GM18951 (cell line): ENCODE results near the gene MCHR2.

ENCODE experiments used
- POLR2A ChIP-seq: IDR thresholded peaks from 4 replicates; pipeline ENCODE4 v1.6.1; 2011; ENCODE audit warnings: mild to moderate bottlenecking; ENCODE audit not compliant: insufficient read length, insufficient read depth; ENCODE audit errors: extremely low read depth
- in situ Hi-C: fragments of 300-500 bp; cut with MboI; formaldehyde crosslinking; loops from one replicate; pipeline ENCODE4 v1.12.0; 2022; ENCODE audit warnings: low sequenced_read_pairs, mixed read lengths, inconsistent platforms; ENCODE audit not compliant: unreplicated experiment

MCHR2 gene

GRCh38 chr6:99885051-99885450, 109.0 kb downstream of the MCHR2 start:
- in situ Hi-C loops, result loop anchor here (25.0 kb wide), 1 partner anchor 577 kb away; the partner anchor contains the start of gene SIM1
- no peak for TF ChIP-seq POLR2A

- TF ChIP-seq POLR2A, result no peak
- in situ Hi-C loops, result loop anchor here (25.0 kb wide), 1 partner anchor 580 kb away; the partner anchor contains the start of gene SIM1
These were observed 111.8 kb downstream of the MCHR2 start for GRCh38 chr6:99882128-99882702.

- TF ChIP-seq POLR2A, result no peak
- in situ Hi-C loops, result loop anchor here (25.0 kb wide), 1 partner anchor 583 kb away; the partner anchor contains the start of gene SIM1
These were observed 114.6 kb downstream of the MCHR2 start for GRCh38 chr6:99879431-99879830.

GRCh38 chr6:99875068-99875467, 119.0 kb downstream of the MCHR2 start:
- TF ChIP-seq POLR2A, result no peak
- in situ Hi-C loops, result loop anchor here (25.0 kb wide), 1 partner anchor 587 kb away; the partner anchor contains the start of gene SIM1

- in situ Hi-C loops, result no loop called here
- no peak for TF ChIP-seq POLR2A
These were observed 120.9 kb downstream of the MCHR2 start for GRCh38 chr6:99873084-99873483.

- in situ Hi-C loops, result no loop called here
- TF ChIP-seq POLR2A, result no peak
These were observed 122.4 kb downstream of the MCHR2 start for GRCh38 chr6:99871641-99872040.
